ENCODE data around the gene CRBN.
A peak's percentile ranks its signal among the peaks of the same experiment; 100 is the strongest.

CRBN gene

DNA sequence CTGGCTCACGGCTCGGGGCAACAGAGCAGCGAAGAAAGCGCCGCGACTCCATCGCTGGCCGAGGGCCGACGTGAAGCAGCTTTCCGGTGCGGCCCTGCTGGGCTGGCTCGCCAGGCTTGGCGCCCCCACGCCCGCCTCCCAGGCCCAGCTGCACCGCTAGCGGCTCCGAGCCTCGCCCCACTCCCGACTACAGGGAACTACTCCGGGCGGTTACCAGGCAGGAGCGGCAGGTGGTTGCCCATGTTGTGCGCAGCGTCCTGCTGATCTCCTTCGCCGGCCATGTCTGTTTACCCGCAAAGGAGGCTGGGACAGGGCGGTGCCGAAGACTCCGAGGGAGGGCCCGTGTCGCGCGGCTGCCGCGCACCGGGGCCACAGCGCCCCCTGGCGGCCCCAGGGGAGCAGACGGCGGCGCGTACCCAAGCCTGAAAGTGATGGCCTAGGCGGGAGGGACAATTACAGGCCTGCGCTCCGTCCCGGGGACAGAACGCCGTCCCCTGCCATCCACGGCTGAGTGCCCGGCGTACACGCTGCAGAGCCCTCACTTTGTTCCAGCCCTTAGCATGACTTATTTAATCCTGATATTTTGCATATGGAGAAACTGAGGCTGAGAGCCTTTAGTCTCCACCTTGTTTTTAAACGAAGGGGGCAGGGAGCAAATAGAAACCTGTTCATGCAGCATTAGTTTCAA is at the start of gene CRBN:
CRBN (minus strand) TSS at position 285 of the 688 bp plus-strand sequence; CDS start at position 281, 4 bp downstream.
- DNase-seq, result peak; percentile 62 to 88 (median 79)

DNA sequence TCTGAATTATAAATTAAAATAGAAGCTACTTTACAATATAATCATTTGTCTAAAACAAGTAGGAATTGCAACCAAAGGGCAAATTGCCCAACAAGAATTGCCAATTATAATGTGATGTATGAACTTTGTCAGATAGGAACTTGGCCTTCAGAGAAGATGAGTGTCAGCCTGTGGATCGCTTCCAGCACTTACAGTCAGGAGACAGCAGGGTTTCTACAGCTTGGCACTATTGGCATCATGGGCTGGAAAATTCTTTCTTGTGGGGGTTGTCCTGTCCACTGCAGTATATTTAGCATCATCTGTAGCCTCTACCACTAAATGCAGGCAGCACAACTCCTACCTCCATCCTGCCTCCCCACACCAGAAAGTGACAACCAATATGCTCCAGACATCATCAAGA is 48.1 kb upstream of the CRBN start:
- no peak for DNase-seq

DNA sequence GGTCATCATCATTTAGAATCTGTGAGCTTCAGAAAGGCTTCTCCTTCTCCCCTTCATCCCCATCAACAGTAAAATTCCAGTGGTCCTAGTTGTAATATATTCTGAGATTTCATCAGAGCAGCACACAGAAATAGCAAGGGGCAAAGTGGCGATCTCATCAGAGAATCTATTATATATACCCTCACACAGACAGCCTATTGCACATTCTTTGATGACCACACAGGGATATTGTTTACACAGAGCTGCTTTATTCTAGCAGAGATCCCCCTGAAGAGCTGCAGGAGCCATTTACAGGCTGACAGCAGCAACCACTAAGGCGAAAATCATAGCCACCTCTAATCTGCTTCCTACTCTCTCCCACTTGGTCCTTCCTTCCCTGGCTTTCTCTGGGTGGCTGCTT is 42.0 kb upstream of the CRBN start:
- no peak for DNase-seq

DNA sequence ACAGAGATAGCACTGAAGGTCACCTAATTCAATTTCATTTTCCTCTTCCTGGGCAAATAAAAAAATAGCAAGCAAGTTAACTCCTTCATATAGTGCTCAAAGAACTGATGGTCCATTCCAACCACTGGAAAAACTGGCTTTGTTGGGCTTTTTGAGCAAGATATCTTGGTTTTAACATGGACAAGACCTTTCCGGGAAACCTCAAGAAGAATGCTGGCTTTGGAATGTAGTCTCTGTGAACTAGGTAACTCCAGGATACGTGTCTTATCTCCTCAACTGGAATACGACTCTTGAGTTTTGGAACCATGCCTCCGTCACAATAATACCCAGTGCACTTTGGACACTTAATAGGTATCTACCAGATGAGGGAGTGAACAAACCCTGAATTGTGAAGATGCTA is 36.9 kb upstream of the CRBN start:
- no peak for DNase-seq

DNA sequence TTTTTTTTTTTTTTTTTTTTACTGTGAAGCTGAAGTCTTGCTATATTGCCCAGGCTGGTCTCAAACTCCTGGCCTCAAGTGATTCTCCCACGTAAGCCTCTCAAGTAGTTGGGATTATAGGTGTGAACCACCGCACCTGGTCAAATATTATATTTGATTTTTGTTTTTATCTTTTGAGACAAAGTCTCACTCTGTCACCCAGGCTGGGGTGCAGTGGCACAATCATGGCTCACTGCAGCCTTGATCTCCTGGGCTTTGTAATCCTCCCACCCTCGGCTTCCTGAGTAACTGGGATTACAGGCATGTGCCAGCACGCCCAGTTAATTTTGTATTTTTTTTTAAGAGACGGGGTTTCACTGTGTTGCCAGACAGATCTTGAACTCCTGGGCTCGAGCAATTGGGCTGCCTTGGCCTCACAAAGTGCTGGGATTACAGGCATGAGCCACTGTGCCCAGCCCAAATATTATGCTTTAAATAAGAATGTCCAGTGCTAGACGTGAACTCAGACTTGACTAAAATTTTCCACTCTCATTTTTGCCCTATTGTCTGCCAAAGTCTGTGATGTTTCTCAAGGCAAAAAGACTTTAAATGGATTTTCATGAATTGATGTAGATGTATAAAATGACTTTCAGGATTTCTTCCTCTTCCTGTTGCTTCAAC is 33.4 kb upstream of the CRBN start:
- DNase-seq, result no peak

DNA sequence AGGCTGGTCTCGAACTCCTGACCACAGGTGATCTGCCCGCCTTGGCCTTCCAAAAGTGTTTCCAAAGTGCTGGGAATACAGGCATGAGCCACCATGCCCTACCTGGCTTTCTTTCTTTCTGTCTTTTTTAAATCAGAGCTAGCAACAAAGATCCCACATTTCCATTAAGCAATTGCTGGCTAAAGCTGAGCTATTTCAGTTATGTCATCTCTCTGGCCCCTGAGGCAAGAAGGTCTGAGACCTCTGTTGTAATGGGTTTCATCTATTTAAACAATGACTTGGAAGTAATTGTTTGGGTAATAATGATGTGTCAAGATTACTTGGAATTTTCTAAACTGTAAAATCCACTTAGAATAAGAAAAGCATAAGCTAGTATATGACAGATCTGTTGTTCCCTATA is 30.2 kb upstream of the CRBN start:
- DNase-seq, result no peak

DNA sequence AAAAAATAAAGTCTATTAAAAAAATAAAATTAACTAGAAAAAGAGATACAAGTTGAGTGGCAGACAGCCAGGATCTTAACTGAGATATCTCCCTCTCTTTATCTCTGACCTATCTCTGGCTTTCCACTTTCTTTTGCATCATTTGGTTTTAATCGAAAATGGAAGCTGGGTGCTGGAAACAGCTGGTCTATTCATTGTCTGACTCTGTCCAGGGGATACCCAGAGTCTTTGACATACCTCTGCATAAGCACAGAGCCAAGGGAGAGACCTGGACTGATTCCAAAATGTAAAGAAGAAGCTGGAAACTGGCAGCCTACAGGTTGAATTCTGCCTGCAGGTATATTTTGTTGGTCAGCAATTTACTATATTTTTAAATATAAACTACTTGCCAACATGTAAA is 29.6 kb upstream of the CRBN start:
- no peak for DNase-seq

DNA sequence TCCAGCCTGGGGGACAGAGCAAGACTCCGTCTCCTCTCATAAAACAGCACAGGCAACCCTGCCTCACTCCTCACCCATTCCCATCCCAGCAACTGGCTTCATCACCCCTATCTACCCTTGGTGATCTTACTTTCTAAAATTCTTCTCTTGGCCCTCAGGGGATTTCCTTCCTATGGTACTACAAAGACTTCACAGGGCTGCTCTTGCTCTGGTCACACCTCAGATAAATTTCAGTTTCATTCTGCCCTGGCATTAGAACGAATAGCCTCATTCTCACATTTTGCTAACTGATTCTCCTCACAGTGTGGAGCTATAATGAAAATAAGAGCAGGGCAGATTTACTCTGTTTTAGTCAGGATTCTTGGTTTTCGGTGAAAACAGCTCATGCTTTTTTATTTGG is 22.1 kb upstream of the CRBN start:
- DNase-seq, result no peak

DNA sequence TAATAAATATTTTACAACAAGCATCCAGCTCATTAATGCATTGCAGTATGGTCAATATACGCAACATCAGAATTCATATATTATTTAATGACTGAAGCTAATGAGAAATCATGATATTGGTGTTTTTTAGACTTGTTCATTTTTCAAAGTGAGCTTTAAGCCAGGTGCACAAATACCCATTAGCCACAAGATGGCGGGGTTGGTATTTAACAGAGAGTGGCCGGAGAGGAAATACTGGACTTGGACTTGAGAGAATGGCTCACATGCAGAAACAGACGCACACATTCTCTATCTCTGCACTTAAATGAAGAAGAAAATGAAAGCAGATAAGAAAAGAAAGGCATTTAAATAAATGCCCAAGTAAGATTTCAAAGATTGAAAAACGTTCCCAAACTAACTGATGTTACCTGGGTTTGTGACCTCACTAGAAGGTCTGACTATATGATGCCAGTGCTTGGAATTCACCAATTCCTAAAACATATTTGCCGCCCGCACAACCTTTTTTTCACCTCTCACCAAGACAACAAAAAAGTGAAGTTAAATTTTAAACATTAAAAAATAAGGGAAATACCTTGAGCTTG is 21.2 kb upstream of the CRBN start:
- DNase-seq, result no peak

DNA sequence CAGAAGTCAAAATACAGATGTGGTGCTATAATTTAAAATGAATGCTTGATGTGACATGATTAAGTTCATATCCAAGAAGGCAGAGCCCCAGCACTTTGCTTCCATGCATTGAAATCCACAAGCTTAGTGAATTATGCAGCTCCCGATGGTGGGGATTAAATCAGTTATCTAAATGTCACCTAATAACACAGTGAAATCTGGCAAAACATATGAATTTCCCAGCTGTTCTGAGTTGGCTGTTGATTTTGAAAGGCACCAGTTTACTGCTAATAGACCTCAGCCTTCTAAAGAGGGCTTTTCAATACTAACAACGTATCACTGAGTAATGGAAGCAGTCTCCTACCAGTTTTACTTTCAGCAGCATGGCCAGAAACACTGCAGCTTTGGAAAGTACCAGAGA is 19.8 kb upstream of the CRBN start:
- DNase-seq, result no peak

DNA sequence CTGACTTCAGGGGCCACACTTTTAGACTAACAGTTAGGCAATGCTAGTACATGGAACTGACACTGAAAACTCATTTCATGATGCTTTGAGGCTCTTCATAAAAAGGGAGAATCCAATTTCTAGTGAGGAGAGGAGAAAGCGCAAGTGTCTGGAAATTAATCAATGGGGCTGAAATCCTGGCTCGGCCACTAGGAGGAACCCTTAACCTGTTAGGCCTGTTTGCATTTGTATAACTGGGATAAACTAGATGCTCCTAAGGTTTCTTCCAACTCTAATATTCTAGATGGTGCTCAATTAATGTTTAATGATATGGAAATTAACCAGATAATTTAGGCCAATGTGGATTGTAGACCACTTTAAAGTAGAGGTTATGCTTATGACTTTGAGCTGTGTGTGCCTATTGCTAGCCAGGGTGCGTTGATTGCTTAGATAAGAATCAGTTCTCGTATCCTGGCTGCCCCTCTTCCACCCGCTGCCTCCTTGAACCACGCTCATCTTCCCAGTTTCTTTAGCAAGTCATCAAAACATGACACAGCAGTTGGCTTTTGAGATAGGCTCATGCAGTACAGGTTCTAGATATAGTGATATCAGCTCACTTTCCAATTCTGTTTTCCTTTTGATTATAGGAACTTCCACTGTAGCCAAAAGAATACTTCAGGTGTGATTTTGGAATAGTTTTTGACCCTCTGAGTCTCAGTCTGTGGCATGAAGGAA is 16.8 kb upstream of the CRBN start:
- no peak for DNase-seq

DNA sequence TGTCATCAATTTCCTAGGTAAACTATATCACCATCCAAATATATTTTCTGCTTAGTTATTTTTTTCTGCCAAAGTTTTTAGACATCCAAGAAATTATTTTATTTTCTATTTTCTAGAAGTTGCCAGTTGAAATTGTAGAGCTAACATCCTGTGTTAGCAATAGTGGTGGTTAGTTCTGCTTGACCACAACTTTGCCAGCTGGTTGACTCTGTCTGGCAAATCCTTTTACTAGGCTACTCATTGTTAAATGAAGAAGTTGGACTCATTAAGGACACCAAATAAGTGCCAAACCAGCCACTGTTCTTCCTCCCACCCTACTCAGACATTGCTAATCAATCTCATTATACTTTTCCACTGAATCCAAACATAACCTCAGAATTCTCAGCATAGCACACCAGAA is 15.4 kb upstream of the CRBN start:
- no peak for DNase-seq

DNA sequence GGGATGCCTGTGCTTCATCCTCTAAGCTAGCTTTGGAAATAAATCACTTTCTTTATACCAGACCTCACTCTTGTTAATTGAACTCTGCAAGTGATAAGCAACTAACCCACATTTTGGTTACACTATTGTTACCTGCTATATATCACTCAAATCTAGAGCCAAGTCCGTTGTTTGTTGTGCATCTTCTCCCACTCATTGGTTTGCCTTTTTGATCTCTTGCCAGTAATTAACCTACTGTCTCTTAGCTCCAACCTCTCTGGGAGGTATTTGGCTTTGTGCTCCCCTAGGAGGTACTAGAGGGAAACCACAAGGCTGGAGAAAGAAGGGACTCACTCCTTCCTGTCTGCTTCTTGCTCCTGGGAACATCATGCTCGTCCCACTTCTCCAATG is 12.8 kb upstream of the CRBN start:
- no peak for DNase-seq

DNA sequence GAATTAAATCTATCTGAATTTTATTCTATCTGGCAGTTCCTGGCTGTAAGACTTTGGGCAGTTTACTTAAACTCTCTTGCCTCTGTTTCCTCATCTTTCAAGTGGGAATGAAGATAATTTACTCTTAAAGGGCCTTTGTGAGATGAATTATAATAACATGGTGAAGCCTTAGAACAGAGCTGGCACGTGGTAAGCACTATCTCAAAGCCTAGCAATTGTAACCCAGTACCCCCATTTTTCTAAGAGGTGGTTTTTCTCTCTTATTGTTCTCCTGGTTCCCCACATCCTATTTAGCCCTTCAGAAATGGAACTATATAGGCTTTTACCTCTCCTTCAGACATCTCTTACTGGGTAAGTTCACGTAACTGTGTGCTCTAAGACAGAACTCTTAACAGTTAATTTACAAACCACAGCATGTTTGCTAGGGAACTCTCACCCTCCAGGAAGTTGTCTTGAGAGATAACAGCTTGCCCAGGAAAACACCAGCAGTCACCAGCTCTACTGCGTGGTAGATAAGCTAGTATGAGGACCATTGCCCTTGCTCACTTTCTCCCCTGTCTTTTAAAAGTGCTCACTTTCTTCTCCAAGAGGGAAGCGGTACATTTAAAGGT is 12.3 kb upstream of the CRBN start:
- DNase-seq, result peak in 1 of 4 experiments; percentile 3

DNA sequence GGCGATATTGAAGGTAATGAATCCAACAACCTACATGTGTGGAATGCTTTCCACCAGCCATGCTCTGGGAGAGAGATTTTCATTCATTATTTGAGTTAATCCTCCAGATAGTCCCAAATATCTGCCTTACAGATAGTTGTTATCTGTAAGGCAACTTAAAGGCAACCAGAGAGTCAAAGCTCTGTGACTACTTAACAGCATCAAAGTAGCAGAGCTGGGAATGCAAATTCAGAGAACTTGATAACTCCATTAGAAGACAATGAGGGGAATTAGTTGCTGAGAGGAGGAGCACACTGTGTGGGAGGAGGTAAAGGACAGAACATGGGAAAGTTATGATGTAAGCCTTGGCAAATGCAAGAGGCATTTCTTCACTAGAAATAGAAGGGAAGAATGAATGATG is 10.5 kb upstream of the CRBN start:
- DNase-seq, result no peak

DNA sequence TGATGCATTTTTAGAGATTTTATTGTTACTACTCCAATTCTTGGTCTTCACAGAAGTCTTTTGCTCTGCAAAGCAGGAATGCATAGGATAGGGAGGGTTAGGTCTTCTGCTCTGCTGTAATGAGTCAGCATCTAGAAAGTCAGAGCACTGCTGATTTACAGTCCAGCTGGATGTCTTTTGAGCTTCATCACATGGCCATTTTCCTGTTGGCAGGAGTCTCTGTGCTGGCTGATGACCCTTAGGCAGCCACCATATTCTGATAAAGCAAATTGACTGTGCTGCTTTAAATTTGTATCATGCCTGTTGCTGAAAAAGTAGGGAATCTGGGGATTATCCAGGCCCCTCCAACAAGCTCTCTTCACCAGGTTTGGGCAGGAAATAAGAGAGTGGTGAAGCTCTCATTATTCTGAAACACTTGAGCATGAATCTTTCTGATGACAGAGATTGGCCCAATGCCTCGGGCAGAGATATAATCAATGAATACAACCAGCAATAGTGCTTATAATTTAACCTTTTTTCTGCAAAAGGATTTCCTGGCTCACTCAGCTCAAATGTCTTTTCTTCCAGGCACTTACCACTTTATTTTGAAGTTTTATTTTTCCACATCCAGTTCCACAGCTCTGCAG is 9.7 kb upstream of the CRBN start:
- DNase-seq, result no peak

DNA sequence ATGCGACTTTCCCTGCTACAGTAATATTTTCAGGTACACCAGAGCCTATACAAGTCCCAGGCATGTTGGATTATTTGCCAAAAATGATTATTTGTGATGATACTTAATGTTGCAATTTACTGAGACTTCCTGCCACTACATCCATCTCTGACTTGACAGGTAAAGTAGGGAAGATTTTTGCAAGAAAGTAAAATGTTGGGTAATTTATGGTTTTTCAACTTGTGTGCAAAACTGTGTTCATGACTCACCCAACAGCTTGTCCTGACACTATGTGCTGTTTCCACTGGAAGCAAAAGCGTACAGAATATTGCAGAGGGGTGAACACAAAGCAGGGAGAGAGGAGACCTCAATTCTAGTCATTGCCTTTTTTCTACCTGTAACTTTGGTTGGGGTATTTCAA is 5.4 kb upstream of the CRBN start:
- no peak for DNase-seq

DNA sequence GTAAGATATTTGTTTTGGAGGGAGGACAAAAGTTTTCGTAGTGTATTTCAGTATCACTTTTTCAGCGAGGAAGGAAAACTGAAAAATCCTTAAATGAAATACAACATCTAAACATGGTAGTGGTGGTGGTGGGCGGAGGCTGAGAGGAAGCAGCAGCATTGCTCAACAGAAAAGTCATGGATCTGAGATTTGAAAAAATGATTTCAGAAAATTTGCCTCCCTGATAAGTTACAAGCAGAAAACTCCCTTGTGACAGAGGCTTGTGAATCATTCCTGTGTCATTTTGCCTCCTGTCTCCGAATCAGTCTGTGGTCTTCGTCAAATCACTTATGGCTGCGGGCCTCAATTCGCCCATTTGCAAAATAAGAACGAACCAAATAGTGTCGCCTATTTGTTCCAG is 965 bp upstream of the CRBN start:
- no peak for DNase-seq

DNA sequence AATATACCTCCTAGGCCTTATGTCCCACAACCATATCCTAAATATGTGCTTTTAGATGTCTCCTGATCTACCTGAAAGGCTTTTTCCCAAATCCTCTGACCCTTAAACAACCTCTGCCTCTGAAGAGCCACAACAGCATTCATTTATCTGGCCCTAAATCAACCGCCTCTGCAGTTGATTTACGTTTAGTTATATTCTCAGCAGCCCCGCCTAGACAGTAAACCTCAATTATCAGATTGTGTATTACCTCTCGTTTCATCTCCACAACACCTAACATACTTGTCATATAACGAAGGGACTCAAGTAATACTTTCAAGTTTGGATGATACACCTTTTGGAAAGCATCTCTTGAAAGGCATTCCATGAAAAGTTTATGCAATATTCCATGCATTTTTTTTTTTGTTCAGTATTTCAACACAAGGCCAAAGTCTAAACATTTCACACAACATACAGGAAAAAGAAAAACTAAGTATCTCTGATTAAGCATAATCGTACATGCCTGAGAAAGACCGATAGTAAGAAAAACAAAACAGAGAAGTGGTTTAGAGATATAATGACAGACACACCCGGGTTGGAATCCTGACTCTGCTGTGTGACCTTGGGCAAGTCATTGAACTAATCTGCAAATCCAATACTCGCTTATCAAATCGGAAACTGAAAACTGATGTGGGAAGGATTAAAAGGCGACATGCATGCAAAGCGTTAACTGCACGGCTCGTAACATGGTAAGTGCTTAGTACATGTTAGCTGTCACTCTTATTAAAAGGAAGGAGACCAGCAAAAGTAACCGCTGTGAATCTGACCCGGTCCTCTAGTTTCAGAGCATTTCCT is 778 bp downstream of the CRBN start:
- no peak for DNase-seq

DNA sequence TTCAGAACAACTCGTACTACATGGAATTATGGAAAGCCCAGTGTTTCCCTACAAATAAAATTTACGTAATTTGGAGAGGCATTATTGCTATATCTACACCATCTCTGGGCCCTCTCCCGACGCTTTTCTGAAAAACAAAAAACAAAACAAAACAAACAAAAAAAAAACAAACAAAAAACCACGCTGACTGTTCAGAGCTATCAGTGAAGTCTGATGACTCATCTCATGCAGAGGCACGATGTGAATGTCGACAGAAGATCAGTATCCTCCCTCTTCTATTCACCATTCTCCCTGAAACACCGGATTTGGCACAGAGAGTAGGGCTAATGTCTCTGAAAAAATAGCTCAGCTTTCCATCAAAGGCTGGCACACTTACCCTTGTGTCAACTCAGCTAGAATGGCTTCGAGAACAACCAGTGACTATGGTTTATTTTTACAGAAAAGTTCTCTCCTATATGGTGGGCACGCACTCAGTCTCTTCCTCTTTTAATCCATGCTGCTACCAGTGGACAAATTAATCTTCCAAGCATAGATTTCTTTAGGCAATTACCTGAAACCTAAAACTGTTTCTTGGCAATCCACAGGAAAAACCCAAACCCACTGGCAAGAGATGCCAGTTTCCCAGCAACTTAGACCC is 1.5 kb downstream of the CRBN start:
- no peak for DNase-seq

DNA sequence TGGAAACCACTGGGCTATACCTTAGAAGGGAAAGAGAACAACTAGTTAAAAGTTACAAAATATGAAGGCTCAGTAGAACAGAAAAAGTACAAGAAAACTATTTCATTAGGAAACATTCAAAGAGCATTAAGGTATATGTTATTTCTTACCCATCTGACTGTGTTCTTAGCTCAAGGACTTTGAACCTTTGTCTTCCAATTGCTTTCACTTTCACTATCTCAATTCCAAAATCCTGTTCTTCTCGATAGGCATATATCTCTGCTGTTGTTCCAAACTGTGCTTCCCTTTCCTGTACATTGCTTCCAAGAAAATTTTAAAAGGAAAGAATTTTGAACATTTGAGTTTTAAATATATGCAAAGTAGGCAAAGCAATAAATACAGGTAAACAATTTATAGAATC is 6.9 kb downstream of the CRBN start:
- no peak for DNase-seq

DNA sequence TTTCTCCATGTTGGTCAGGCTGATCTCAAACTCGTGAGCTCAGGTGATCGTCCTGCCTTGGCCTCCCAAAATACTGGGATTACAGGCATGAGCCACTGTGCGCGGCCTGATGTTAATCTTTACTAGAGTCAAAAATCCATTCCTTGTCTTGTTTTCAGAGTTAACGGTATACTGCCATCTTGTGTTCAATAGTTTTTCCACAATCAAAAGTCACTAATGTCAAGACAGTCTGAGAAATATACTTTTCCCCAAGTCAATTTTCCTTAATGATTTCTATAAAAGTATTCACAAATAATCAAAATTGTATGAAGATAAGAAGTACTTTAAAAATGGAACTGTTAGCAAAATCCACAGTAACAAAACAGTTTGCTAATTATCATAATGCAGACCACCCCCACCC is 8.5 kb downstream of the CRBN start:
- DNase-seq, result no peak

All from activated naive CD4-positive, alpha-beta T cell (primary cell).